ENCODE results near the gene ZNF319.
A peak's percentile ranks its signal among the peaks of the same experiment; 100 is the strongest.

The ZNF319 gene

DNA sequence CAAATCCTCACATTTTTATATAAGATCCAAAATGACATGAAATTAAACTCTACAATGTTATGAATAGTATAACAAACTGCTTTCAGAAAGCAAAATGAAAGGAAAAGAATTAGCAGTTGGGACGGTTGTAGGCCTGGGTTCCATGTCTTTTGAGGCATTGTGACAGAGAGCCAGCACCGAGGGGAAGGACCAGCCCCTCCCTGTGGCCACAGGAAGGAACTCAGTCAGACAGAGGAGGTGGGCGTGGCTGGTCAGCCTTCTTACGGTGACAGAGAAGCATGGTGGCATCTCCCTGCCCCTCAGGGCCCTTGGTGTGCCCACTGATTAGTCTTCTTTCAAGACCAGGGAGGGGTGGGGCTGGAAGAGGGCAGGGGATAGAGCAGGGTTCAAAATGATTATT lies 5.7 kb downstream of the ZNF319 start:
- peaks cover 17% of the 10 kb centered on the region for H3K36me3 ChIP-seq (replicated peaks)
- in situ Hi-C loops (cut with HindIII; ENCODE audit: low pct_ligation_motif_present, low sequenced_read_pairs): no loop called here
- no peak overlapping the region for H3K27ac ChIP-seq
- no peaks in the 10 kb centered on the region for H3K27me3 ChIP-seq (replicated peaks)
- H3K4me3 ChIP-seq (ENCODE audit: low read depth, low read length): no peak overlapping the region
- TF ChIP-seq, protein P1, sequence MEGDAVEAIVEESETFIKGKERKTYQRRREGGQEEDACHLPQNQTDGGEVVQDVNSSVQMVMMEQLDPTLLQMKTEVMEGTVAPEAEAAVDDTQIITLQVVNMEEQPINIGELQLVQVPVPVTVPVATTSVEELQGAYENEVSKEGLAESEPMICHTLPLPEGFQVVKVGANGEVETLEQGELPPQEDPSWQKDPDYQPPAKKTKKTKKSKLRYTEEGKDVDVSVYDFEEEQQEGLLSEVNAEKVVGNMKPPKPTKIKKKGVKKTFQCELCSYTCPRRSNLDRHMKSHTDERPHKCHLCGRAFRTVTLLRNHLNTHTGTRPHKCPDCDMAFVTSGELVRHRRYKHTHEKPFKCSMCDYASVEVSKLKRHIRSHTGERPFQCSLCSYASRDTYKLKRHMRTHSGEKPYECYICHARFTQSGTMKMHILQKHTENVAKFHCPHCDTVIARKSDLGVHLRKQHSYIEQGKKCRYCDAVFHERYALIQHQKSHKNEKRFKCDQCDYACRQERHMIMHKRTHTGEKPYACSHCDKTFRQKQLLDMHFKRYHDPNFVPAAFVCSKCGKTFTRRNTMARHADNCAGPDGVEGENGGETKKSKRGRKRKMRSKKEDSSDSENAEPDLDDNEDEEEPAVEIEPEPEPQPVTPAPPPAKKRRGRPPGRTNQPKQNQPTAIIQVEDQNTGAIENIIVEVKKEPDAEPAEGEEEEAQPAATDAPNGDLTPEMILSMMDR (IDR thresholded peaks at IDR 0.05; ENCODE audit: low read depth, low read length, missing control alignments): peak; percentile 69
- peak; percentile 47 for DNase-seq

- in situ Hi-C loops (cut with HindIII; ENCODE audit: low pct_ligation_motif_present, low sequenced_read_pairs): no loop called here
- Histone ChIP-seq H3K27me3 (replicated peaks) (no peaks in the 10 kb centered on the region), H3K27ac (no peak overlapping the region), H3K4me3 (ENCODE audit: low read depth, low read length) (no peak overlapping the region), H3K36me3 (replicated peaks) (peaks cover 17% of the 10 kb centered on the region)
- TF ChIP-seq, protein P1 (IDR thresholded peaks at IDR 0.05; ENCODE audit: low read depth, low read length, missing control alignments): no peak
- DNase-seq: no peak
Measured at GRCh38 chr16:57994361-57994760, 6.1 kb downstream of the ZNF319 start.

- in situ Hi-C loops (cut with HindIII; ENCODE audit: low pct_ligation_motif_present, low sequenced_read_pairs): no loop called here
- no peak for DNase-seq
- Histone ChIP-seq H3K27me3 (replicated peaks) (no peaks in the 10 kb centered on the region), H3K4me3 (ENCODE audit: low read depth, low read length) (no peak overlapping the region), H3K27ac (no peak overlapping the region), H3K36me3 (replicated peaks) (peaks cover 17% of the 10 kb centered on the region)
- TF ChIP-seq, protein P1 (IDR thresholded peaks at IDR 0.05; ENCODE audit: low read depth, low read length, missing control alignments): no peak
Measured at GRCh38 chr16:57993897-57994296, 6.6 kb downstream of the ZNF319 start.

GRCh38 chr16:57993438-57993837 lies 7.0 kb downstream of the ZNF319 start:
- TF ChIP-seq, protein P1 (IDR thresholded peaks at IDR 0.05; ENCODE audit: low read depth, low read length, missing control alignments): no peak
- Histone ChIP-seq H3K4me3 (ENCODE audit: low read depth, low read length) (no peak overlapping the region), H3K27ac (no peak overlapping the region), H3K27me3 (replicated peaks) (no peaks in the 10 kb centered on the region), H3K36me3 (replicated peaks) (peaks cover 17% of the 10 kb centered on the region)
- no peak for DNase-seq
- in situ Hi-C loops (cut with HindIII; ENCODE audit: low pct_ligation_motif_present, low sequenced_read_pairs): no loop called here

- no peaks in the 10 kb centered on the region for H3K27me3 ChIP-seq (replicated peaks)
- TF ChIP-seq, protein P1 (IDR thresholded peaks at IDR 0.05; ENCODE audit: low read depth, low read length, missing control alignments): no peak
- no peak overlapping the region for H3K27ac ChIP-seq
- in situ Hi-C loops (cut with HindIII; ENCODE audit: low pct_ligation_motif_present, low sequenced_read_pairs): no loop called here
- no peak overlapping the region for H3K4me3 ChIP-seq (ENCODE audit: low read depth, low read length)
- DNase-seq: no peak
- peaks cover 10% of the 10 kb centered on the region for H3K36me3 ChIP-seq (replicated peaks)
Measured at GRCh38 chr16:57992084-57992483, 8.4 kb downstream of the ZNF319 start.

DNA sequence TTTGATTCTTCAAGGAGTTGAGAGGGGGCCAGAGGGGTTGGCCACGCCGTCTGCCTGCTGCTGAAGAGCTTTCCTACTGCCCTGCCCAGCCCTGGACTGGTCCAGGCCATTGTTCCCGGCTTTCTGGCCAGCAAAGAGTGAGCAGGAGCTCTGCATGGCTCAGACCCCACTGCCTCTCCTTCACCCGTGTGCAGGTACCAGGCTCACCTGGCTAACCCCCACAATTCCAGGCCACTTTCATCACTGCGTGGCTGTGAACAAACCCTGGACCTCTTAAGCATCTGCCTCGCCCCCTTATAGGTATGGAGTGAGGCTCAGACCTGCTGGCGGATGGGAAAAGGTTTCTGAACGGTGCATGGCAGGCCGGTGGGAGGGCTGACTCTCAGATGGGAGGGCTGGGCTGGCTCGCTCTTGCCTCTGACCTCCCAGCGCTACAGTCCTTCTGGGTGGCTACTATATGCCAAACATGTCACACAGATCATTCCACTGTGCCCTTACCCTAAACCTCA lies 8.9 kb downstream of the ZNF319 start:
- DNase-seq: no peak
- no peaks in the 10 kb centered on the region for H3K27me3 ChIP-seq (replicated peaks)
- no peak overlapping the region for H3K4me3 ChIP-seq (ENCODE audit: low read depth, low read length)
- in situ Hi-C loops (cut with HindIII; ENCODE audit: low pct_ligation_motif_present, low sequenced_read_pairs): no loop called here
- H3K36me3 ChIP-seq (replicated peaks): peaks cover 5% of the 10 kb centered on the region
- H3K27ac ChIP-seq: no peak overlapping the region
- TF ChIP-seq, protein P1 (IDR thresholded peaks at IDR 0.05; ENCODE audit: low read depth, low read length, missing control alignments): no peak

Measured in brain microvascular endothelial cell (primary cell).